HEK293T (cell line): Measurements from ENCODE around the gene CDADC1.

Source experiments
- CTCF ChIA-PET: fragments of 350-600 bp; formaldehyde crosslinking; extraction: SDS; loops from one replicate; lab custom pipeline; 2021; ENCODE audit warnings: antibody characterized with exemption, inconsistent platforms; lab: Yijun Ruan, JAX
- POLR2A ChIA-PET: fragments of 350-600 bp; formaldehyde crosslinking; extraction: SDS; loops from one replicate; lab custom pipeline; 2020; ENCODE audit warnings: antibody characterized with exemption, inconsistent platforms; lab: Yijun Ruan, JAX
- DNase-seq: peaks from one replicate; pipeline ENCODE4 v3.0.0; 2012; ENCODE audit warnings: mixed read lengths; ENCODE audit errors: extremely low spot score
- ARNT ChIP-seq: fragments of 450-650 bp; IDR thresholded peaks from 2 replicates; pipeline ENCODE4 v1.6.1; 2017; ENCODE audit warnings: mild to moderate bottlenecking
- BHLHE40 ChIP-seq: fragments of 450-650 bp; IDR thresholded peaks from 2 replicates; pipeline ENCODE4 v1.6.1; 2016; ENCODE audit warnings: mild to moderate bottlenecking, moderate library complexity, borderline replicate concordance
- CTBP1 ChIP-seq: fragments of 450-650 bp; IDR thresholded peaks from 2 replicates; pipeline ENCODE4 v1.6.1; 2016; ENCODE audit warnings: borderline replicate concordance
- ELF4 ChIP-seq: fragments of 450-650 bp; IDR thresholded peaks from 2 replicates; pipeline ENCODE4 v1.6.1; 2017; ENCODE audit warnings: antibody characterized with exemption
- FOXA1 ChIP-seq: fragments of 450-650 bp; IDR thresholded peaks from 2 replicates; pipeline ENCODE4 v1.6.1; 2016; ENCODE audit warnings: mild to moderate bottlenecking
- FOXK2 ChIP-seq: fragments of 450-650 bp; IDR thresholded peaks from 2 replicates; pipeline ENCODE4 v1.6.1; 2016; ENCODE audit warnings: mild to moderate bottlenecking
- FOXM1 ChIP-seq: fragments of 450-650 bp; IDR thresholded peaks from 2 replicates; pipeline ENCODE4 v1.6.1; 2017; ENCODE audit warnings: mild to moderate bottlenecking, borderline replicate concordance
- HDGF ChIP-seq: fragments of 450-650 bp; IDR thresholded peaks from 2 replicates; pipeline ENCODE4 v1.6.1; 2017; ENCODE audit warnings: antibody characterized with exemption, borderline replicate concordance
- L3MBTL2 ChIP-seq: fragments of 450-650 bp; conservative IDR thresholded peaks from 2 replicates; pipeline ENCODE4 v1.6.1; 2016; ENCODE audit warnings: mild to moderate bottlenecking
- LEF1 ChIP-seq: fragments of 450-650 bp; IDR thresholded peaks from 2 replicates; pipeline ENCODE4 v1.6.1; 2017; ENCODE audit warnings: mild to moderate bottlenecking, borderline replicate concordance
- NFRKB ChIP-seq: fragments of 450-650 bp; IDR thresholded peaks from 2 replicates; pipeline ENCODE4 v1.6.1; 2016; ENCODE audit warnings: mild to moderate bottlenecking, moderate library complexity
- SP1 ChIP-seq: fragments of 450-650 bp; IDR thresholded peaks from 2 replicates; pipeline ENCODE4 v1.6.1; 2017
- SUZ12 ChIP-seq: fragments of 450-650 bp; IDR thresholded peaks from 2 replicates; pipeline ENCODE4 v1.6.1; 2016; ENCODE audit warnings: mild to moderate bottlenecking
- TARDBP ChIP-seq: fragments of 450-650 bp; IDR thresholded peaks from 2 replicates; pipeline ENCODE4 v1.6.1; 2016
- ZNF384 ChIP-seq: fragments of 450-650 bp; IDR thresholded peaks from 2 replicates; pipeline ENCODE4 v1.6.1; 2016
- TF ChIP-seq, protein P1 (sequence below): fragments of 450-650 bp; IDR thresholded peaks from 2 replicates; pipeline ENCODE4 v1.6.1; 2016

Gene CDADC1

DNA sequence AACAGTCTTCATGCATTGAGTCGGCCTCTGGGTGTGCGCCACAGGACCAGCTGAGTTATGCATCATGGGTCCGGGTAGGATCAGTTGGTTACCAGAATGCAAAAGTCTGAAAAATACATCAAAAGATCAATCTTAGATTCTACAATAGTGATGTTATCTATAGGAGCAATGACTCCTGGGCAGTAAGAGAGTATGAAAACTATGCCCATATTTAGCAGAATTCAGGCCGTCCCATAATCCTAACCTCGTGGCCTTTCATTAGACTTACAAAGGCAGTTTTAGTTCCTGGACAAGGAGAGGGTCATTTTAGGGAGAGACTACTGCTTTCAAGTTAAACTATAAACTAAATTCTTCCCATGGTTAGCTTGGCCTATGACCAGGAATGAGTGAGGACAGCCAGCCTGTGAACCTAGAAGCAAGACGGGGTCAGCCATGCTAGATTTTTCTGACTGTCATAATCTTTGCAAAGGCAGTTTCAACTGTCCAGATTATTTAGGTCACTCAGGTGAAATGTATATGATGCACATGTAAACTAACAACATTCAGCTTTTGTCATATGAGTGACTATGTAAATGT lies 11.8 kb upstream of the CDADC1 start:
- no peak for DNase-seq
- POLR2A ChIA-PET = interaction anchor here (0.6 kb wide), 1 partner anchor 12 kb away, joined by 4 read pairs; the partner anchor contains the start of gene CDADC1
- TF ChIP-seq SUZ12 = no peak
- no peak for TF ChIP-seq HDGF
- TF ChIP-seq FOXK2 = no peak
- TF ChIP-seq SP1 = no peak
- no peak for TF ChIP-seq L3MBTL2
- TF ChIP-seq, protein P1, sequence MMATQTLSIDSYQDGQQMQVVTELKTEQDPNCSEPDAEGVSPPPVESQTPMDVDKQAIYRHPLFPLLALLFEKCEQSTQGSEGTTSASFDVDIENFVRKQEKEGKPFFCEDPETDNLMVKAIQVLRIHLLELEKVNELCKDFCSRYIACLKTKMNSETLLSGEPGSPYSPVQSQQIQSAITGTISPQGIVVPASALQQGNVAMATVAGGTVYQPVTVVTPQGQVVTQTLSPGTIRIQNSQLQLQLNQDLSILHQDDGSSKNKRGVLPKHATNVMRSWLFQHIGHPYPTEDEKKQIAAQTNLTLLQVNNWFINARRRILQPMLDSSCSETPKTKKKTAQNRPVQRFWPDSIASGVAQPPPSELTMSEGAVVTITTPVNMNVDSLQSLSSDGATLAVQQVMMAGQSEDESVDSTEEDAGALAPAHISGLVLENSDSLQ = no peak
- no peak for TF ChIP-seq LEF1
- TF ChIP-seq TARDBP = no peak
- TF ChIP-seq ELF4 = no peak
- no peak for TF ChIP-seq ZNF384
- no peak for TF ChIP-seq CTBP1
- TF ChIP-seq ARNT = no peak
- TF ChIP-seq FOXA1 = no peak
- CTCF ChIA-PET = interaction anchor here (0.6 kb wide), 1 partner anchor 136 kb away, joined by 3 read pairs; no protein-coding TSS in a partner anchor

DNA sequence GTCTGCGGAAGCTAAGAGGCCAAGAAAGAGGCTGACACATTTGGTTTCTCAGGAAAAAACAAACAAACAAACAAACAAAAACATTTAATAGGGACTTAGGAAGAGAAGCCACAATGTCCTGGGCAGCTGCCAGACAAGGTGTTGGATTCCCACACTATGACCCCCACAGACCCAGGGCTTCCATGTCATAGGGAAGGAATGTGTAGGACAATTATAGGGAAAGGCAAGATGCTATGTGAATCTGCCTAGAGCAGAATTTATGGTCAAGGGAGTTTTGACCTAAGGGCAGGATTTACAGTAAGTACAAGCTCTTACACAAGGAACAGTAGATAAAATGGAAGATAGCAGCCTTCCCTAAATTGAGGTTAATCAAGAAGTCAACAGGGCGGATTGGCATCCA lies 9.1 kb upstream of the CDADC1 start:
- no peak for DNase-seq
- ChIA-PET CTCF (interaction anchor here (0.7 kb wide), 1 partner anchor 366 kb away, joined by 5 read pairs; no protein-coding TSS in a partner anchor), POLR2A (no interaction called here)
- TF ChIP-seq FOXA1 (no peak), ZNF384 (no peak), NFRKB (no peak), L3MBTL2 (no peak), ARNT (no peak), SP1 (no peak), BHLHE40 (no peak), ELF4 (no peak), HDGF (no peak), SUZ12 (no peak), LEF1 (no peak), FOXK2 (no peak), TARDBP (no peak), CTBP1 (no peak), FOXM1 (no peak)
- TF ChIP-seq, protein P1 = no peak

DNA sequence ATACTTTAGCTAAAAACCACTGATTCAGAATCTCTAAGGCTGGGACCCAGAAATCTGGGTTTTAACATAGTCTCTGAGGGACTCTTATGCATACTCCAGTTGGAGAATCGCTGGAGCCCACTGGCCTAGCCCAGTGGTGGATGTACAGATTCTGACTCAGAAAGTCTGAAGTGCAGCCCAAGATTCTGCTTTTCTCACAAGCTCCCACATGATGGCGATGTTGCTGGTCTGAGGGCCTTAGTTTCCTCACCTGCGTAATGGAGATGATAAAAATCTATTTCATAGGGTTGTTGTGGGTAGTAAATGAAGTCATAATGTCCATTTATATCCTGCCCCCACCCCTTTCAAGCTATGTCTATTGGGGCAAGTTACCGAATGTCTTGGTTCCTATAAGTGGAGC lies 7.7 kb upstream of the CDADC1 start:
- ChIA-PET CTCF (interaction anchor here (0.8 to 1.0 kb wide), 2 partner anchors 12 to 39 kb away, joined by 3 to 5 read pairs; no protein-coding TSS in a partner anchor), POLR2A (no interaction called here)
- peak; percentile 35 for DNase-seq
- TF ChIP-seq CTBP1 (no peak), FOXK2 (no peak), NFRKB (no peak)

DNA sequence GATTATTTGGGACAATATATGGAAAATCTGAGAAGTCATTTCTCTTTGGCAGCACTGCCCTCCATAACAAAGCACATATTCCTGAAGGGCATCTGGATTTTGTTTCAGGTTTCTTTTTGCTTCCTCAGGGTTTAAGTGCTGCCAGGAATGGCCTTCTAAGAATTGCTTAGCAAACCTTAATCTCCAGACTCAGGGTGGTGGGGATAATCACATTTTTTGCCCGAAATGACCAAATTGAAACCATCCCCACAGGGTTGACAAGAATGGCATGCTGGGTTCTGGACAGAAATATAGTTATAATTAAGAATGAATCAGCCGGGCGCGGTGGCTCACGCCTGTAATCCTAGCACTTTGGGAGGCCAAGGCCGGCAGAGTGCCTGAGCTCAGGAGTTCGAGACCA lies 6.4 kb upstream of the CDADC1 start:
- CTCF ChIA-PET = no interaction called here
- DNase-seq = no peak
- TF ChIP-seq HDGF = no peak
- TF ChIP-seq ZNF384 = no peak
- TF ChIP-seq CTBP1 = no peak
- TF ChIP-seq TARDBP = no peak
- TF ChIP-seq, protein P1 = no peak
- TF ChIP-seq ARNT = no peak
- no peak for TF ChIP-seq FOXM1
- TF ChIP-seq NFRKB = no peak
- no peak for TF ChIP-seq FOXA1
- POLR2A ChIA-PET = no interaction called here

DNA sequence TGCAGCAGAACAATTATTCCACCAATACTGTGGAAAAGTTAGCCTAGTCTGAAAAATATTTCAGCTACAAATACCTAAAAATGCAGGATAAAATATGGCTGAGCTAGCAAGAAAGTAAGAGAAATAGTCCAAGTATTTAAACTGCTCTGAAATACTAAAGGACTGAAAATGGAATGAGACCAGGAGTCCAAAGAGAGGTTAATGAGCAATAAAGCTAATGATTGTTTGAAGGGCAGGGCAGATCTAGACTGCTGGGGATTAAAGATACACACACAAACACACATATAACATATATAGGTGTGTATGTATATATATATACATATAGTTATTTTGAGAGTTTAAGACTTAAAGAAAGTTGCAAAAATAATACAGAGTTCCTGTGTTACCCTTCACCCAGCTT lies 2.6 kb upstream of the CDADC1 start:
- no peak for DNase-seq
- ChIA-PET POLR2A (no interaction called here), CTCF (interaction anchor here (0.6 kb wide), 1 partner anchor 671 kb away, joined by 3 read pairs; no protein-coding TSS in a partner anchor)
- no peak for TF ChIP-seq ARNT
- TF ChIP-seq FOXM1 = no peak
- no peak for TF ChIP-seq FOXK2
- no peak for TF ChIP-seq TARDBP
- TF ChIP-seq FOXA1 = no peak
- TF ChIP-seq CTBP1 = no peak
- TF ChIP-seq NFRKB = no peak

DNA sequence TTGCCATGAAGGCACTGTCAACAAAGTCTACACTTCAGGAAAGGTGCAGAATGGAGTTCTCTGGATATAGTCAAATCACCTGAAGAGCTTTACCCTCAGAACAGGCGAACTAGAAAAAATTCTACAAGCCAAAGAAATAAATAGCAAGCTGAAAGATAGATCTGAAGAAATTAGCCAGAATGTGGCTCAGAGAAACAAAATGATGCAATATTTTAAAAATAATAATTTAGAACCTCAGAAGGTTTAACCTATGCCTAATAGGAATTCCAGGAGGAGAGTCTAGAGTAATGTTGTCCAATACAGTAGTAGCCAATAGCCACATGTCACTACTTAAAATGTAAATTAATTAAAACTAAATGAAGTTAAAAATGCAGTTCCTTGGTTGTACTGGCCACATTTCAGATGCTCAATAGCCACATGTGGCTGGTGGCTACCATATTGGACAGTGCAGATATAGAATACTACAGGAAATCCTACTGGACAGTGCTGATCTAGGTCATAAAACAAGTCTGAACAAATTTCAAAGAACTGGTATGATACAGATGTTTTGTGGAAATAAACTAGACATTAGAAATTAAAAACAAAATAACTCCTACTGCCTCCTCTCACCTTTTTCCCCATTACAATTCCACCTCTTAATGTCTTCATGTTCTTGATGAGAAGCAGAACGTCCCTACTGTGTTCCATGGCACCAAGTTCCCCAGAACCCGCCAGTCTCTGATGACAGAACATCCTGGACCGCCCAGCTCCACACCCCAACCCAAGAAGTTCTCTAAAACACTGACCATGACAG lies 679 bp upstream of the CDADC1 start:
- no peak for TF ChIP-seq FOXA1
- peak; percentile 20; the same call in 1 of the 2 replicates for TF ChIP-seq L3MBTL2
- DNase-seq = no peak
- ChIA-PET CTCF (interaction anchor here (1.3 kb wide), 1 partner anchor 34 kb away, joined by 4 read pairs; no protein-coding TSS in a partner anchor), POLR2A (interaction anchor here (0.8 to 2.3 kb wide), 5 partner anchors 10 to 427 kb away, joined by 3 to 15 read pairs (median 7); no protein-coding TSS in a partner anchor)
